HepG2 (cell line): ENCODE measurements around the gene RAI14. TPM values are rescaled to one million over a fixed set of nuclear protein-coding genes. Genes with fewer than 3 reads are reported as not detected.

Source experiments
- MAFK ChIP-seq, 2 experiments: IDR thresholded peaks in 1 of 2; conservative IDR thresholded peaks in 1 of 2; 2 replicates each; pipeline ENCODE4 v1.6.1; 2011; ENCODE audit warnings: improper control_type of control experiment in 2 of 2, low read length in 2 of 2
- polyA plus RNA-seq, 8 experiments: library from polyadenylated mRNA; depleted of rRNA in 3 of 8; stranded (reverse) in 7 of 8; unstranded in 1 of 8; fragments of >200 nt; fragmentation: Illumina TruSeq in 4 of 8; extraction: Trizol in 4 of 8; gene quantifications; 2 replicates each; pipeline versions ENCODE4 v1.2.1 to v1.2.3, GENCODE V29; 2011 to 2016; ENCODE audit warnings: low read depth in 4 of 8, missing spikeins in 1 of 8, mixed read lengths in 1 of 8; ENCODE audit not compliant: insufficient read depth in 1 of 8
- total RNA-seq, 5 experiments: library from RNA; depleted of rRNA; stranded (reverse); fragments of >200 nt; fragmentation: Illumina TruSeq; extraction: Trizol; gene quantifications; 2 replicates each; pipeline ENCODE4 v1.2.3, GENCODE V29; 2016; ENCODE audit warnings: low read depth in 1 of 5
- TF ChIP-seq, protein P1 (sequence below), 2 experiments: fragments of 450-650 bp in 1 of 2; sonication (generic) in 1 of 2; formaldehyde crosslinking in 1 of 2; IDR thresholded peaks; 2 replicates each; pipeline versions ENCODE4 v1.6.1 to v1.8.0; 2016 to 2022; ENCODE audit warnings: antibody characterized with exemption in 1 of 2, mild to moderate bottlenecking in 1 of 2, missing genetic modification reagents in 1 of 2

Gene RAI14
- total and polyA plus RNA-seq, 2 of the 13 experiments (the other 11 are each of a cell fraction or from before 2014, with no cell fraction given) = 12.6 to 18.2 TPM

DNA sequence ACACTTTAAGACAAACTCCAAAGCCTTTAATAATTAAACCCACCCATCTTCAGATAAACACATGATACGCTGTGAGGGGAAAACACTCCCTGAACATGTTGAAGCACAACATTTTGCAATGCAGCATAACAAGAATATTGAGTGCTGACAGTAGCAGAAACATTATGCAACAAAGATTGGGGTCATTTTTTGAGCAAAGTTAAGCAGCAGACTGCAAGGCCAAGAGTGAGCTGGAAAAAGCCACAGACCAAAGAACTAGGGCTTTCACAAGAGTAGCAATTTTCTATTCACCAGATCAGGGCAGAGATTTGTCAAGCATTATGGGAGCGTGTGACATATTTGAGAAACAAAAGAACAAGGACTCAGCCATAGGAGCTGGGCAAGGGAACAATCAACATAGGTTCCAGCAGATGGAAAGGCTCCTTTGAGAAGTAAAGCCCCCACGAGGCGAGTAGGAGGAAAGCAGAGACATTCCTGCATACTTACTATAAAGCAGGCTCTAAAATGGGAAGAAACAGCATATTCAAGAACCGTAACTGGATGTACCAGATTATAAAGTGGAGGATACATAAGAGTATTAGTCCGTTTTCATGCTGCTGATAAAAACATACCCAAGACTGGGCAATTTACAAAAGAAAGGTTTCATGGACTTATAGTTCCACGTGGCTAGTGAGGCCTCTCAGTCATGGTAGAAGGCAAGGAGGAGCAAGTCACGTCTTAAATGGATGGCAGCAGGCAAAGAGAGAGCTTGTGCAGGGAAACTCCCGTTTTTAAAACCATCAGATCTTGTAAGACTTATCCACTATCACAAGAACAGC, 178.1 kb downstream of the RAI14 start (continued):
- TF ChIP-seq, protein P1, sequence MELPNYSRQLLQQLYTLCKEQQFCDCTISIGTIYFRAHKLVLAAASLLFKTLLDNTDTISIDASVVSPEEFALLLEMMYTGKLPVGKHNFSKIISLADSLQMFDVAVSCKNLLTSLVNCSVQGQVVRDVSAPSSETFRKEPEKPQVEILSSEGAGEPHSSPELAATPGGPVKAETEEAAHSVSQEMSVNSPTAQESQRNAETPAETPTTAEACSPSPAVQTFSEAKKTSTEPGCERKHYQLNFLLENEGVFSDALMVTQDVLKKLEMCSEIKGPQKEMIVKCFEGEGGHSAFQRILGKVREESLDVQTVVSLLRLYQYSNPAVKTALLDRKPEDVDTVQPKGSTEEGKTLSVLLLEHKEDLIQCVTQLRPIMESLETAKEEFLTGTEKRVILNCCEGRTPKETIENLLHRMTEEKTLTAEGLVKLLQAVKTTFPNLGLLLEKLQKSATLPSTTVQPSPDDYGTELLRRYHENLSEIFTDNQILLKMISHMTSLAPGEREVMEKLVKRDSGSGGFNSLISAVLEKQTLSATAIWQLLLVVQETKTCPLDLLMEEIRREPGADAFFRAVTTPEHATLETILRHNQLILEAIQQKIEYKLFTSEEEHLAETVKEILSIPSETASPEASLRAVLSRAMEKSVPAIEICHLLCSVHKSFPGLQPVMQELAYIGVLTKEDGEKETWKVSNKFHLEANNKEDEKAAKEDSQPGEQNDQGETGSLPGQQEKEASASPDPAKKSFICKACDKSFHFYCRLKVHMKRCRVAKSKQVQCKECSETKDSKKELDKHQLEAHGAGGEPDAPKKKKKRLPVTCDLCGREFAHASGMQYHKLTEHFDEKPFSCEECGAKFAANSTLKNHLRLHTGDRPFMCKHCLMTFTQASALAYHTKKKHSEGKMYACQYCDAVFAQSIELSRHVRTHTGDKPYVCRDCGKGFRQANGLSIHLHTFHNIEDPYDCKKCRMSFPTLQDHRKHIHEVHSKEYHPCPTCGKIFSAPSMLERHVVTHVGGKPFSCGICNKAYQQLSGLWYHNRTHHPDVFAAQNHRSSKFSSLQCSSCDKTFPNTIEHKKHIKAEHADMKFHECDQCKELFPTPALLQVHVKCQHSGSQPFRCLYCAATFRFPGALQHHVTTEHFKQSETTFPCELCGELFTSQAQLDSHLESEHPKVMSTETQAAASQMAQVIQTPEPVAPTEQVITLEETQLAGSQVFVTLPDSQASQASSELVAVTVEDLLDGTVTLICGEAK (IDR thresholded peaks at IDR 0.05) = no peak
- TF ChIP-seq, protein P1 (CRISPR knock-in tag; IDR thresholded peaks at IDR 0.05) = no peak
- TF ChIP-seq MAFK (conservative IDR thresholded peaks at IDR 0.05 in 1 of 2, IDR thresholded peaks at IDR 0.05 in 1 of 2; ENCODE audit: low read length in 2 of 2) = 0 out of 4 replicates have a peak, but pooled peaks of 1 of the 2 experiments have one; percentile 3
